Measurements from ENCODE around the gene ENO1.
"Not testable (repeated sequence)": the region's sequence is repeated elsewhere in the genome, so short reads cannot be mapped to it uniquely, and the experiment has no call there.

ENO1 gene

GRCh38 chr1:8878448-8878697, at the start of gene ENO1:
Gene ENO1 (minus strand): TSS chr1:8878686. CDS start chr1:8874908, 3,778 bp downstream.
- no peak for DNase-seq

DNA sequence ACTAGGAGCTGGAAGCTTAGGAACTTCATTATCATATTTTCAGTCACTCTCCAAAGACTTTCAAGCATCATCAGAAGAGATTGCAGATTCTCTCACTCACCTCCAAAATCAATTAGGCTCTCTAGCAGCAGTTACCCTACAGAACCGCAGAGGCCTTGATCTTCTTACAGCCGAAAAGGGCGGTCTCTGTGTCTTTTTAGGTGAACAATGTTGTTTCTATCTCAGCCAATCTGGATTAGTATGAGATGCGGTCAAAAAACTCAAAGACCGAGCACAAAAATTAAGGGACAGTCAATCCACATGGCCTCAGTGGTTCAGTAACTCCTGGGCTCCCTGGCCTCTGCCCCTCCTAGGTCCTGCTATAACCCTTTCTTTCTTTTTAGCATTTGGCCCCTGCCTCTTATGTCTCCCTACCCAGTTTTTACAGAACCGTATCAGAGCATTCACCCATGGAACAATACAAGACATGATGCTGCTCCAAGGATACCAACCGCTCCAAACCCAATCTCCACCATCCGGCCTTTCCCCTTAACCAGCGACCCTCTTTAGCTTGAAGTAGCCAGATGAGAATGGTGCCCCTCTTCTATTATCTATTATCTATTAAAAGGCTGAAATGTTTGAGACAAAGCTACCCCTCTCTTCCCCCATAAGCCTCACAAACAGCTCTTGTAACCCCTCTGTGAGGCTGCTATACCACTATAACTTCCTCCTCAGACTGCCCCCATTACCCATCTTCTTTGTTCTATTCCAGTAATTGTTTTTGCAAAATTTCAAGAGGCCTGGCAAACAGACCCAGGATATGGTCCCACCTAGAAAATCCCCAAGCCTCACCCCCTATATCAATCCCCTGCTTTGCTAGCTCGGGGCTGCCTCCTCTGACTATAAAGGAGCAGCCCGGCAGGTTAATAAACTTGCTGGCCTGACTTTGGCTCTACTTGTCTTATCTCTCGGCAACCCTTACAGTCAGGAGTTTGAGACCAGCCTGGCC, 48.5 kb upstream of the ENO1 start:
- DNase-seq = peak in 1 of 2 experiments; percentile 28

GRCh38 chr1:8925960-8926359, 47.5 kb upstream of the ENO1 start:
- DNase-seq = no peak

DNA sequence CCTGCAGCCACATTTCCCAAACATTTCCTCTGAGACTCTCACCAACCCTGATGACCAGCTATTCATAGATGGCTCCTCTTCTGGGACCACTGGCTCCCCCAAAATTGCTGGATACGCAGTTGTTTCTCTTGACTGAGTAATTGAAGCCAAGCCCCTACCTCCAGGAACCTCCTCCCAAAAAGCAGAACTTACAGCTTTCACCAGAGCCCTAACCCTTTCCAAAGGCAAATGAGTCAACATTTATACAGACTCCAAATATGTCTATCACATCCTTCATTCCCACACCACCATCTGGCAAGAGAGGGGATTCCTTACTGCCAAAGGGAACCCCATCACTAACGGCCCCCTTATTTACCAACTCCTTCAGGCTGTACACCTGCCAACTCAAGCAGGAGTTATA, 46.9 kb upstream of the ENO1 start:
- no peak for DNase-seq

DNA sequence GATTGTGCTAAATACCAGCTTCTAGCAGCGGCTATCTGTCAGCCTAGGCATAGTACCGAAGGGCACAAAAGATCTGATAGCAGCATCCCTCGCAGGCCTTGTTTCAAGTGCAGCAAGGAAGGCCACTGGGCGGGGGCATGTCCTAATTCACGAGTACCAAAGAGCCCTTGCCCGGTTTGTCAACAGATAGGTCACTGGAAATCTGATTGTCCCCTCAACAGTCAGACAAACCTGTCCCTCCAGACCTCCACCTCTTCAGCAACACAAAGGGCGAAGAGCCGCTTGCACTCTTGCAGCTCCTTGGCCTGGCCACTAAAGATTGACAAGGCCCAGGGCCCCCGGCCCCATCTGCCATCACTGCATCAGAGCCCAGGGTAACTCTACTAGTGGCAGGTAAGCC, 44.5 kb upstream of the ENO1 start:
- DNase-seq = no peak

- DNase-seq = not testable (repeated sequence)
Observed at GRCh38 chr1:8917536-8917935, 39.0 kb upstream of the ENO1 start.

DNA sequence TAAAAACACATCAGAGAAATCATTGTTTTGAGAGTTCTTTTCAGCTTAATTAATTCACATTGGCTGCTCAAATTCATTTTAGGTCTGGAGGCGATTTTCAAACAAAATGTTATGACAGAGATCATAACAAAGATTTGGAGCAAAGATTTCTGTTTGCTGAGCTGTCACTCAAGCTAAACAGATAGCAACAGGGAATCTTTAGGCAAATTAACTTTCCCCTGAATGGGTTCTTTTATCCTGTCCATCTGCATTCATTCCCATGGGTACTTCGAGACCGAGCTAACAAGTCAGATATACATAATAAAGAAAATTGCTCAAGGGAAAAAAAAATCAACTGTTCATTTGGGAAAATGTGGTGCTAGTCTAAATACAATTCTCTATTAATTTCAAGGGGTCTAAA, 37.0 kb upstream of the ENO1 start:
- no peak for DNase-seq

- no peak for DNase-seq
Observed at GRCh38 chr1:8914466-8914865, 36.0 kb upstream of the ENO1 start.

- DNase-seq = no peak
Observed at GRCh38 chr1:8913457-8913856, 35.0 kb upstream of the ENO1 start.

DNA sequence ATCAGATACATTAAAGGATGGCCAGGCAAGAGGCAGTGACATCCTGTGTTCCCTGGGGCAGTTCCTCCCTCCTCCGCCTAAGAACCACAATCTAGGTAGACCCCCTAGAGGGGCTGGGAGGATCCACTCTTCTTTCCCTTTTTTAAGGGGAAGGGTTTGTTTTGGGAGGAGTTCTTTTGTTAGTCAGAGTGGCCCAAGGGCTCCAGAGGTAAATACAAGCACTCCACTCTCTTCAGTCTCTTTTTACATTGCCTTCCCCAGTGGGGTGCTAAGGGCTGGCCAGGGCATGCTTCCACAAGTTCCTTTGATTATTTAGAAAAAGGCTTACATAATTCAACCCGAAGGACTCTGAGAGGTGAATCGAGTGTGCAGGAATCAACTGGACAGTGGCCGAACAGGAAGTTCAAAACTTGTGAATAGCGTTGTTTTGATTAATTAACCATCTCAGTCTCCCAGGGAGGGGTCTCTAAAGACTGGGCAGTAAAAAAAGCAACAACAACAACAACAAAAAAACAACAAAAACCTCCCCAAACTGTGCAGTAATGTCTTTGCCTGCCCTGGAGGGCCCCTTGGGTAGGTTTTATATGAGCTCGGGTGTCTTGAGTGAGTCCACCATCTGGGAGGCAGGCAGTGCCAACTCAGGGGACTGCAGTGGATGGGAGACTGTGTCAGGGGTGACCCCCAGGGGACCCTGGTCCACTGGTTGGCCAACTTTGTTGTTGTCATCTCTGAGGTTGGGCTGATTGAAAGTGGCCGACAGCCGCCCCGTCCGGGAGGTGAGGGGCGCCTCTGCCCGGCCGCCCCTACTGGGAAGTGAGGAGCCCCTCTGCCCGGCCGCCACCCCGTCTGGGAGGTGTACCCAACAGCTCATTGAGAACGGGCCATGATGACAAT, 33.2 kb upstream of the ENO1 start:
- DNase-seq = peak; percentile 28 to 36

DNA sequence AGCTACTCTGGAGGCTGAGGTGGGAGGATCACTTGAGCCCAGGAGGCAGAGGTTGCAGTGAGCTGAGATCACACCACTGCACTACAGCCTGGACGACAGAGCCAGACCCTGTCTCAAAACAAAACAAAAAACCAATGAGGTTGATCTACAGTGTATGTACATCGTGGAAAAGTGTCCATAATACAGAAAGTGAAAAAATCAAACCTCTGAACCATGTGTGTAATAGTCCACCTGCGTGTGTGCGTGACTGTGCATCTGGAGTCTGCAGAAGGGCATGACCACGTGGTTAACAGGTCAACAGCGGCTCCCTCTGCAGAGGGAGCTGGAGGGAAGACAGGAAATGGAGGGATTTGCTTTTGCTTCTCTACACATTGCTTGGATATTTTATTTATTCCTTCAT, 32.4 kb upstream of the ENO1 start:
- DNase-seq = no peak

DNA sequence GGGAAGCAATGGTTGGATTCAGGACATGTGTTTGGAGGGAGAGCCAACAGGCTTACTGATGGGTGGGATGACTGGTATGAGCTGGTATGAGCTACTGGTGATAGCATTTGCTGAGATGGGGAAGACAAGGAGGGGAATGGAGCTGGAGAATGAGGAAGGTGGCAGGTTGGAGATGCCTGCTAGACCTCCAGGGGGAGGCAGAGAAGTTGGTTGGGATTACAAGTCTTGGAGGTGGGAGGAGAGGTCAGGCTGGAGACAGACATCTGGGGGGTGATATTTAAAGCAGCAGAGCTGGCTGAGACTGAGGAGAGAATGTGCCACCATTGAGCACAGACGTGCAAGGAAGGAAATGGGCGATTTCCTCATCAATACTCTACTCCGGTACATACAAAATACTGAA, 31.8 kb upstream of the ENO1 start:
- no peak for DNase-seq

- DNase-seq = no peak
Observed at GRCh38 chr1:8908388-8909151, 30.1 kb upstream of the ENO1 start.

GRCh38 chr1:8905582-8906191, 27.2 kb upstream of the ENO1 start:
- no peak for DNase-seq

GRCh38 chr1:8903908-8904650, 25.6 kb upstream of the ENO1 start:
- no peak for DNase-seq

- DNase-seq = no peak
Observed at GRCh38 chr1:8903410-8903809, 24.9 kb upstream of the ENO1 start.

- DNase-seq = no peak
Observed at GRCh38 chr1:8902765-8903164, 24.3 kb upstream of the ENO1 start.

DNA sequence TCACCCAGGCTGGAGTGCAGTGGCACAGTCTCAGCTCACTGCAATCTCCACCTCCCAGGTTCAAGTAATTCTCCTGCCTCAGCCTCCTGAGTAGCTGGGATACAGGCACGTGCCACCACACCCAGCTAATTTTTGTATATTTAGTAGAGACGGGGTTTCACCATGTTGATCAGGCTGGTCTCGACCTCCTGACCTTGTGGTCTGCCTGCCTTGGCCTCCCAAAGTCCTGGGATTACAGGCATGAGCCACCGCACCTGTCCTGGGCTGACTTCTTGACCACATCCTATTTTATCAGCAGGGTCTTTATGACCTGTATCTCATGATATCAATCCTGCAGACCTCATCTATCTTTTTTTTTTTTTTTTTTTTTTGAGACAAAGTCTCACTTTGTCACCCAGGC, 22.2 kb upstream of the ENO1 start:
- not testable (repeated sequence) for DNase-seq

DNA sequence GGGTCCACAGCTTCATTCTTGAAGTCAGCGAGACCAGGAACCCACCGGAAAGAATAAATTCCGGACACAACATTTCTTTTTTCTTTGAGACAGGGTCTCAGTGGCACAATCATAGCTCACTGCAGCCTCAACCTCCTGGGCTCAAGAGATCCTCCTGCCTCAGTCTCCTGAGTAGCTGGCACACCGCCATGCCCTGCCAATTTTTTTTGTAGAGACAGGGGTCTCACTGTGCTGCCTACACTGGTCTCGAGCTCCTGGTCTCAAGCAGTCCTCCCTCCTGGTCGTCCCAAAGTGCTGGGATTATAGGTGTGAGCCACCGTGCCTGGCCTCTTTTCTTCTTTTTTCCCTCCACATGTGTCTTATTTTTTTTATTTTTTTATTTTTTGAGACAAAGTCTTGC, 20.6 kb upstream of the ENO1 start:
- DNase-seq = no peak

GRCh38 chr1:8898418-8898817, 19.9 kb upstream of the ENO1 start:
- DNase-seq = not testable (repeated sequence)

- DNase-seq = not testable (repeated sequence)
Observed at GRCh38 chr1:8897505-8897904, 19.0 kb upstream of the ENO1 start.

DNA sequence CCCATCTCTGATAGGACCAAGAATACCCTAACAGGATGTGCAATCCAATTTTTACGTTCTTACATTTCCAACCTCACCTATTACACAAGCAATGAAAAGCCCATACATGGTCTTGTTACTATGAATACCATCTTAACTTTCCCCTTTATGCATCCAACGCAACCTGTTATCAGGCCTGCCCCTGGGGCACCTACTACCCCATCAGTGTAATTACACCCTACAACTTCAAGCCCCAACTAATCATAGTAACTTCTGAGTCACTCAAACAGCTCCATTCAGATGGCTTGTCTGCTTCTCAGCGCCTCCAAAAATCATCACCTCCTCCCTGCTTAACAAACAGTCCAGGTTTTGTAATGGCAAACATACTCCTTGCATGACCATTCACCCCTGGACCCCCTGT, 18.3 kb upstream of the ENO1 start:
- DNase-seq = not testable (repeated sequence)
